ENCODE results near the gene TOM1L1.

Gene TOM1L1

DNA sequence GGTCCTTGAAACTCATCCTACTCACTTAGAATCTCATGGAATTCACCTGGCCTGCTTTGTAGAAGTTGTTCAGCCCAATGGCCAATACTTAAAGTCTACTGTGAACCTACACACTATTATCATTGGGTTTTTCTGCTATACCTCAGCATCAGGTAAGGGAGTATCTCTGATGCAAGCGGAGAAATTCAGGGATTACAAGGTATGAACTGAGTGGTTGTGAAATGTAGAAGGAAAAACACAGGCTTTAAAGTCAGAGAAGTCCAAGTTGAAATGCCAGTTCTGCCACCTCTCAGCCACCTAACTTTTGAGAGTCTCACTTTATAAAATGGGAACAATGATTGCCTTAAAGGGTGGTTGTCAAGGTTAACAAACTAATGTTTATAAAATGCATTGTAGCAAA lies 36.8 kb downstream of the TOM1L1 start:
- Histone ChIP-seq H3K27me3 (replicated peaks) (no peaks in the 10 kb centered on the region), H3K27ac (no peak overlapping the region), H3K36me3 (replicated peaks) (peaks cover 2% of the 10 kb centered on the region), H3K4me3 (ENCODE audit: low read depth, low read length) (no peak overlapping the region)
- in situ Hi-C loops (cut with HindIII; ENCODE audit: low pct_ligation_motif_present, low sequenced_read_pairs): no loop called here
- no peak for DNase-seq
- TF ChIP-seq, protein P1, sequence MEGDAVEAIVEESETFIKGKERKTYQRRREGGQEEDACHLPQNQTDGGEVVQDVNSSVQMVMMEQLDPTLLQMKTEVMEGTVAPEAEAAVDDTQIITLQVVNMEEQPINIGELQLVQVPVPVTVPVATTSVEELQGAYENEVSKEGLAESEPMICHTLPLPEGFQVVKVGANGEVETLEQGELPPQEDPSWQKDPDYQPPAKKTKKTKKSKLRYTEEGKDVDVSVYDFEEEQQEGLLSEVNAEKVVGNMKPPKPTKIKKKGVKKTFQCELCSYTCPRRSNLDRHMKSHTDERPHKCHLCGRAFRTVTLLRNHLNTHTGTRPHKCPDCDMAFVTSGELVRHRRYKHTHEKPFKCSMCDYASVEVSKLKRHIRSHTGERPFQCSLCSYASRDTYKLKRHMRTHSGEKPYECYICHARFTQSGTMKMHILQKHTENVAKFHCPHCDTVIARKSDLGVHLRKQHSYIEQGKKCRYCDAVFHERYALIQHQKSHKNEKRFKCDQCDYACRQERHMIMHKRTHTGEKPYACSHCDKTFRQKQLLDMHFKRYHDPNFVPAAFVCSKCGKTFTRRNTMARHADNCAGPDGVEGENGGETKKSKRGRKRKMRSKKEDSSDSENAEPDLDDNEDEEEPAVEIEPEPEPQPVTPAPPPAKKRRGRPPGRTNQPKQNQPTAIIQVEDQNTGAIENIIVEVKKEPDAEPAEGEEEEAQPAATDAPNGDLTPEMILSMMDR (IDR thresholded peaks at IDR 0.05; ENCODE audit: low read depth, low read length, missing control alignments): no peak

DNA sequence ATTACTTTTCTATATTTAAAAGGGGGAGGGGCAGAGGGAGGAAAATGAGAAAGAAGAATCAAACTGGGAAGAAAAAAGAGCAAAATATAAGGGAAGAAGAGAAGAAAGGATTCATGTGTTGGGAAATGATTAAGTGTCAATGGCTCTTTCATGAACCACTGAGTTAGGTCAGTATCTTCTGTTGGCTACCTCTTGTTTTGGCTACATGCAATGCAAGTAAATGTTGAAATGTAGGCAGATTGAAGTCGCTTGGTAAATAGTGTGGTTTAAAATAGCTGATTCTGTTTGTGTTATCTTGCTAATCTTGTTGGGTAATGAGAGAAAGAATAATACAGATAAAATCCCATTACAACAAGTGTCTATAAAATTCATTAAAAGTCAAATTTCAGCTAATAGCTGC lies 40.6 kb downstream of the TOM1L1 start:
- in situ Hi-C loops (cut with HindIII; ENCODE audit: low pct_ligation_motif_present, low sequenced_read_pairs): no loop called here
- DNase-seq: no peak
- TF ChIP-seq, protein P1 (IDR thresholded peaks at IDR 0.05; ENCODE audit: low read depth, low read length, missing control alignments): no peak
- H3K27me3 ChIP-seq (replicated peaks): no peaks in the 10 kb centered on the region
- H3K36me3 ChIP-seq (replicated peaks): peaks cover 2% of the 10 kb centered on the region
- no peak overlapping the region for H3K27ac ChIP-seq
- H3K4me3 ChIP-seq (ENCODE audit: low read depth, low read length): no peak overlapping the region

DNA sequence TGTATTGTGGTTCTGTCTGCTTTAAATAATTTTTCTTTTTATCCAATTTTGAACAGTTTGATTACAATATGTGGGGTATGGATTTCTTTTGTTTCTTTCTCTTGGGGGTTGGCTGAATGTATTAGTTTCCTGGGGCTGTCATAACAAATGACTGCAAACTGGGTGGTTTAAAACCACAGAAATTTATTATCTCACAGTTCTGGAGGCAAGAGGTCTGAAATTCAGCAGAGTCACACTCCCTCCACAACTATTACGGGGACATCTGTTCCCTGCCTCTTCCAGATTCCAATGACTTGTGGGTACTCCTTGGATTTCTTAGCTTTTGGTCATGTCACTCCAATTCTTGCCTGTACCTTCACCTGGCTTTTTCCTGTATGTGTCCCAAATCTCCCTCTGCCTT lies 44.1 kb downstream of the TOM1L1 start:
- DNase-seq: peak; percentile 36
- in situ Hi-C loops (cut with HindIII; ENCODE audit: low pct_ligation_motif_present, low sequenced_read_pairs): no loop called here
- Histone ChIP-seq H3K27me3 (replicated peaks) (no peaks in the 10 kb centered on the region), H3K4me3 (ENCODE audit: low read depth, low read length) (no peak overlapping the region), H3K36me3 (replicated peaks) (no peaks in the 10 kb centered on the region), H3K27ac (peak overlapping the region; percentile 24)
- TF ChIP-seq, protein P1 (IDR thresholded peaks at IDR 0.05; ENCODE audit: low read depth, low read length, missing control alignments): no peak

DNA sequence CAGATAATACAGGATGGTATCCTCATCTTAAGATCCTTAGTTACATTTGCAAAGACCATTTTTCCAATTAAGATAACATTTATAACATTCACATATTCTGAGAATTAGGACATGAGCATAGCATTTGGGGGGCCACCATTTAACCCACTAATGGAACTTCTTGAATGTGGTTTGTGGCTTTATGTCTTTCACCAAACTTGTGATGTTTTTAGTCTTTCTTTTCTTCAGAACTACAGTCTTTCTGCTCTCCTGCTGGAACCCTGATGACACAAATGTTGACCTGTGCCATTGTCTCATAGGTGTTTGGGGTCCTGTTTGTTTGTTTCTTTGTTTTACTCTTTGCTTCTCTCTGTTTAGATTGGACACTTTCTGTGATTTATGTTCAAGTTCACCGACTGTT lies 44.6 kb downstream of the TOM1L1 start:
- DNase-seq: no peak
- TF ChIP-seq, protein P1 (IDR thresholded peaks at IDR 0.05; ENCODE audit: low read depth, low read length, missing control alignments): no peak
- in situ Hi-C loops (cut with HindIII; ENCODE audit: low pct_ligation_motif_present, low sequenced_read_pairs): no loop called here
- no peaks in the 10 kb centered on the region for H3K27me3 ChIP-seq (replicated peaks)
- H3K36me3 ChIP-seq (replicated peaks): no peaks in the 10 kb centered on the region
- peak overlapping the region; percentile 23 for H3K27ac ChIP-seq
- no peak overlapping the region for H3K4me3 ChIP-seq (ENCODE audit: low read depth, low read length)

DNA sequence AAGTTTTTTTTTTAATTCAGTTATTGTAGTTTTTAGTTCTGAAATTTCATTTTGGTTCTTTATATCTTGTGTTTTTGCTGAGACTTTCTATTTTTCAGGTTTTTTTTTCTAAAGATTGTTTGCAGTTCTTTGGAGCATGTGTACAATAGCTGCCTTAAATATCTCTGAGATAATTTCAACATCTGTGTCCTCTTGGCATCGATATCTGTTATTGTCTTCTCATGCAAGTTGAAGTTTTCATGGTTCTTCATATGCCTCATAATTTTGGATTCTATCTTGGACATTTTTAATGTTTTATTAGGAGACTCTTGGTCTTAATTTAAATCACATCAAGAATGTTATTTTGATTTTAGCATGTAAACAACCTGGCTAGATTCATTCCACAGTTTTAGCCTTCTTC lies 45.0 kb downstream of the TOM1L1 start:
- Histone ChIP-seq H3K36me3 (replicated peaks) (no peaks in the 10 kb centered on the region), H3K27me3 (replicated peaks) (no peaks in the 10 kb centered on the region), H3K27ac (no peak overlapping the region), H3K4me3 (ENCODE audit: low read depth, low read length) (no peak overlapping the region)
- in situ Hi-C loops (cut with HindIII; ENCODE audit: low pct_ligation_motif_present, low sequenced_read_pairs): no loop called here
- no peak for DNase-seq
- TF ChIP-seq, protein P1 (IDR thresholded peaks at IDR 0.05; ENCODE audit: low read depth, low read length, missing control alignments): no peak

DNA sequence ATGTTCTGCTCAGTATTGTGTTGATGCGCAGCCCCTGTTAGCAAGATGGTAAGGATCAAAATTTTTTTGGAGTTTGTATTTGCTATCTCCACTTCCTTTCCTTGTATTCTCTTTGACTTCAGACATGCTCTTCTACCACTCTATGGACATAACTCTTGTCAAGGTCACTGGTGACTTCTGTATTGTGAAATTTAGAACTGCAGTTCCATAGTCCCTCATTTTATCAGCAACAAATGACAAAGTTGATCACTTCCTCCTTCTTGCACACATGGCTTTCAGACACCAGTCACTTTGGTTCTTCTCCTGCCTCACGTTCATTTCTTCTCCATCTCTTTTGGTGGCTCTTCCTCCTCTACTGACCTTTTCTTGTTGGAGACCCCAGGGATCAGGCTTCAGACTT lies 46.7 kb downstream of the TOM1L1 start:
- Histone ChIP-seq H3K27me3 (replicated peaks) (no peaks in the 10 kb centered on the region), H3K27ac (no peak overlapping the region), H3K4me3 (ENCODE audit: low read depth, low read length) (no peak overlapping the region), H3K36me3 (replicated peaks) (no peaks in the 10 kb centered on the region)
- no peak for DNase-seq
- TF ChIP-seq, protein P1 (IDR thresholded peaks at IDR 0.05; ENCODE audit: low read depth, low read length, missing control alignments): no peak
- in situ Hi-C loops (cut with HindIII; ENCODE audit: low pct_ligation_motif_present, low sequenced_read_pairs): no loop called here
